HepG2 (cell line): ENCODE data around the gene HEY2. TPM values are rescaled to one million over a fixed set of nuclear protein-coding genes. Genes with fewer than 3 reads are reported as not detected.

Experiments used
- ATAC-seq: fragments of 200-7000 bp; cut with Tn5 transposase; 3 replicates; pipeline ENCODE4 v1.9.1; 2020; ENCODE audit warnings: mild to moderate bottlenecking, moderate library complexity
- BruUV-seq: library from RNA; stranded (reverse); fragments of 400-500 nt; replicated peaks from 2 replicates; lab custom pipeline; 2021; lab: Mats Ljungman, UMichigan
- CTCF ChIA-PET: fragments of 300-600 bp; formaldehyde crosslinking; extraction: SDS; loops from one replicate; lab custom pipeline; 2021; ENCODE audit warnings: low total read pairs, inconsistent platforms, low intra/inter-chr PET ratio; lab: Yijun Ruan, JAX
- POLR2A ChIA-PET: fragments of 350-600 bp; sonication (Branson Sonifier 250); formaldehyde crosslinking; loops from one replicate; lab custom pipeline; 2020; ENCODE audit warnings: antibody characterized with exemption, inconsistent platforms; lab: Yijun Ruan, JAX
- DNase-seq: peaks from one replicate; pipeline ENCODE4 v3.0.0-alpha.2; 2015; ENCODE audit warnings: low spot score
- FAIRE-seq: peaks from 3 replicates; lab custom pipeline; 2011; peaks lifted over from hg19 to GRCh38; lab: Jason Lieb, UNC
- H2AFZ ChIP-seq: one replicate; pipeline ENCODE4 v1.6.1; 2011; ENCODE audit warnings: low read length, inconsistent platforms
- H3K27ac ChIP-seq: fragments of 300-600 bp; 3 replicates; pipeline ENCODE4 v1.8.0; 2011; ENCODE audit warnings: mixed run types, mild to moderate bottlenecking, mixed read lengths, low read length, inconsistent platforms; ENCODE audit not compliant: insufficient read depth; ENCODE audit errors: extremely low read length
- H3K27me3 ChIP-seq, 2 experiments: fragments of 200-600 bp in 1 of 2; 2 replicates in 1 of 2; 3 replicates in 1 of 2; pipeline versions ENCODE4 v1.6.0 to v1.8.0; 2011; ENCODE audit warnings: low read length in 2 of 2, mild to moderate bottlenecking in 2 of 2, moderate library complexity in 2 of 2, inconsistent platforms in 1 of 2; ENCODE audit not compliant: insufficient read depth in 2 of 2, control insufficient read depth in 1 of 2
- H3K36me3 ChIP-seq, 2 experiments: fragments of 200-600 bp in 1 of 2; replicated peaks in 1 of 2; 2 replicates in 1 of 2; 3 replicates in 1 of 2; pipeline versions ENCODE4 v1.5.1 to v1.8.0; 2011; ENCODE audit warnings: low read length in 2 of 2, inconsistent platforms in 1 of 2; ENCODE audit not compliant: insufficient read depth in 2 of 2, control insufficient read depth in 1 of 2
- H3K4me1 ChIP-seq: 2 replicates; pipeline ENCODE4 v1.5.1; 2012; ENCODE audit warnings: low read length, inconsistent platforms; ENCODE audit not compliant: insufficient read depth
- H3K4me2 ChIP-seq: 2 replicates; pipeline ENCODE4 v1.6.0; 2011; ENCODE audit warnings: low read depth, low read length, inconsistent platforms
- H3K4me3 ChIP-seq, 3 experiments: fragments of 200-600 bp in 1 of 3; sonication (generic), shearing (Covaris generic) in 1 of 3; replicated peaks in 1 of 3; 2 replicates each; pipeline ENCODE4 v1.5.1; 2011 to 2016; ENCODE audit warnings: low read length in 3 of 3, inconsistent platforms in 2 of 3, low read depth in 2 of 3, mild to moderate bottlenecking in 2 of 3, control low read depth in 1 of 3, mixed read lengths in 1 of 3; ENCODE audit not compliant: insufficient read depth in 1 of 3
- H3K79me2 ChIP-seq: one replicate; pipeline ENCODE4 v1.6.1; 2011; ENCODE audit warnings: low read length, inconsistent platforms; ENCODE audit not compliant: insufficient read depth
- H3K9ac ChIP-seq: 2 replicates; pipeline ENCODE4 v1.6.0; 2011; ENCODE audit warnings: mild to moderate bottlenecking, low read depth, low read length, inconsistent platforms; ENCODE audit not compliant: insufficient read depth
- H3K9me3 ChIP-seq: 2 replicates; pipeline ENCODE4 v1.5.1; 2012; ENCODE audit warnings: mild to moderate bottlenecking, low read length
- H4K20me1 ChIP-seq: 2 replicates; pipeline ENCODE4 v1.6.0; 2011; ENCODE audit warnings: inconsistent platforms, mild to moderate bottlenecking, low read length, moderate library complexity; ENCODE audit not compliant: insufficient read depth
- SMYD3 ChIP-seq: sonication (generic); formaldehyde crosslinking; IDR thresholded peaks from 2 replicates; pipeline ENCODE4 v1.8.1; 2023; ENCODE audit warnings: mild to moderate bottlenecking, missing genetic modification reagents
- ZNF276 ChIP-seq: sonication (generic); formaldehyde crosslinking; IDR thresholded peaks from 2 replicates; pipeline ENCODE4 v1.4.0; 2020; ENCODE audit warnings: mild to moderate bottlenecking, low read depth, missing genetic modification reagents
- ZNF503 ChIP-seq: sonication (generic); formaldehyde crosslinking; IDR thresholded peaks from 2 replicates; pipeline ENCODE4 v1.4.0; 2020; ENCODE audit warnings: missing genetic modification reagents
- ZNF607 ChIP-seq: sonication (generic); formaldehyde crosslinking; IDR thresholded peaks from 2 replicates; pipeline ENCODE4 v1.5.1; 2020; ENCODE audit warnings: missing genetic modification reagents, mild to moderate bottlenecking, borderline replicate concordance
- WGBS: methylation state at CpG from one replicate; pipeline ENCODE4 v1.1.6; 2017; ENCODE audit warnings: low lambda C conversion rate; 5-methylcytosine and 5-hydroxymethylcytosine counted together
- in situ Hi-C: cut with HindIII; loops from 2 replicates; pipeline ENCODE4 v1.10.0; 2017; ENCODE audit warnings: low pct_unique_long_range_greater_than_20kb; ENCODE audit not compliant: extremely low pct_ligation_motif_present
- intact Hi-C: fragments of 100-400 bp; cut with micrococcal nuclease; formaldehyde crosslinking; loops from one replicate; pipeline ENCODE4 v1.10.0; 2022; ENCODE audit not compliant: unreplicated experiment
- polyA plus RNA-seq, 8 experiments: library from polyadenylated mRNA; depleted of rRNA in 3 of 8; stranded (reverse) in 7 of 8; unstranded in 1 of 8; fragments of >200 nt; fragmentation: Illumina TruSeq in 4 of 8; extraction: Trizol in 4 of 8; gene quantifications; 2 replicates each; pipeline versions ENCODE4 v1.2.1 to v1.2.3, GENCODE V29; 2011 to 2016; ENCODE audit warnings: low read depth in 4 of 8, missing spikeins in 1 of 8, mixed read lengths in 1 of 8; ENCODE audit not compliant: insufficient read depth in 1 of 8
- total RNA-seq, 5 experiments: library from RNA; depleted of rRNA; stranded (reverse); fragments of >200 nt; fragmentation: Illumina TruSeq; extraction: Trizol; gene quantifications; 2 replicates each; pipeline ENCODE4 v1.2.3, GENCODE V29; 2016; ENCODE audit warnings: low read depth in 1 of 5

Gene HEY2
- total and polyA plus RNA-seq, 2 of the 13 experiments (the other 11 are each of a cell fraction or from before 2014, with no cell fraction given): 0.04 TPM

DNA sequence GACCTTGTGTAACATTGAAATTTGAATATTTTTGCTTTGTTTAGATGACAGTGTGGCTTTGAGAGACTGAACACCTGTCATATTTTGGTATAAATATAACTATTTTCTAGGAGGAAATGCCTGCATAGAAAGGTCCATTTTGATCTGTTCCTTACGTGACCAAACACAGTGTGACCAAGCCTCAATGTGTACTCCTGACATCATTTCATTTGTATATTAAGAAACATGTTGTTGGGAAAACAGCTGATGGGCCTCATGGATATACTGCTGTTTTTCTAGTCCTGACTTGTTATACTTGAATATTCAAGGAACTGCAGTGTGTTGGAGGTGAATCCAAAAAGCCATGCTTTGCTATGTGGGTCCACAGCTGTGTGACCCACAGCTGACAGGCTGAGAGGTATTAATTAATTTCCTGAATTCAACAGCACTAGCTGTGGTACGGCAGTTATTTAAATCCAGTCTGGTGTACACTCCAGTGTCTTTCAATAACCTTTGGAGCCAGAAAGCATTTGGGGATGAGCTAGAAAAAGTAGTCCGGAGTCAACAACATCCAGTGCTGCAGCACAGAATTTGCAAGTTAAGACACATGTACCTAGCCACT is 60.2 kb downstream of the HEY2 start:
- Histone ChIP-seq H3K4me2 (no peak overlapping the region), H4K20me1 (no peaks in the 10 kb centered on the region), H2AFZ (no peak overlapping the region), H3K9ac (no peak overlapping the region), H3K27me3 (no peaks in the 10 kb centered on the region), H3K4me1 (peaks cover 12% of the 10 kb centered on the region), H3K9me3 (no peaks in the 10 kb centered on the region), H3K4me3 (no peak overlapping the region), H3K27ac (no peak overlapping the region), H3K79me2 (no peaks in the 10 kb centered on the region), H3K36me3 (no peaks in the 10 kb centered on the region; a peak in 1 of 5 replicates)
- no TSS peak for BruUV-seq
- no peak for TF ChIP-seq ZNF607
- TF ChIP-seq ZNF503 (CRISPR knock-in tag): no peak
- TF ChIP-seq SMYD3 (CRISPR knock-in tag): no peak
- TF ChIP-seq ZNF276 (CRISPR knock-in tag): no peak
- DNase-seq (no peak), ATAC-seq (no peak), FAIRE-seq (no peak)
- ChIA-PET CTCF (no interaction called here), POLR2A (no interaction called here)
- 97% methylated on average over 3 of the region's 3 CpGs for WGBS
- intact Hi-C loops: no loop called here
- in situ Hi-C loops: no loop called here
